Epithelial cell of proximal tubule (primary cell): ENCODE results near the gene PCDH1. TPM values are rescaled to one million over a fixed set of nuclear protein-coding genes. Genes with fewer than 3 reads are reported as not detected.

Source experiments
- DNase-seq: peaks from one replicate; pipeline ENCODE4 v3.0.0-alpha.2; 2011; ENCODE audit warnings: low read depth
- H3K4me3 ChIP-seq: 2 replicates; pipeline ENCODE4 v1.5.1; 2011; ENCODE audit warnings: low read depth, mild to moderate bottlenecking, low read length
- total RNA-seq: library from RNA; depleted of rRNA; stranded (reverse); fragments of >200 nt; gene quantifications from 2 replicates; pipeline ENCODE4 v1.2.3, GENCODE V29; 2015
- TF ChIP-seq, protein P1 (sequence below): conservative IDR thresholded peaks from 2 replicates; pipeline ENCODE4 v1.5.1; 2012; ENCODE audit warnings: low read depth, mild to moderate bottlenecking, low read length

PCDH1 gene
- total RNA-seq, 1 donor from 2014 or later: 17.4 TPM

DNA sequence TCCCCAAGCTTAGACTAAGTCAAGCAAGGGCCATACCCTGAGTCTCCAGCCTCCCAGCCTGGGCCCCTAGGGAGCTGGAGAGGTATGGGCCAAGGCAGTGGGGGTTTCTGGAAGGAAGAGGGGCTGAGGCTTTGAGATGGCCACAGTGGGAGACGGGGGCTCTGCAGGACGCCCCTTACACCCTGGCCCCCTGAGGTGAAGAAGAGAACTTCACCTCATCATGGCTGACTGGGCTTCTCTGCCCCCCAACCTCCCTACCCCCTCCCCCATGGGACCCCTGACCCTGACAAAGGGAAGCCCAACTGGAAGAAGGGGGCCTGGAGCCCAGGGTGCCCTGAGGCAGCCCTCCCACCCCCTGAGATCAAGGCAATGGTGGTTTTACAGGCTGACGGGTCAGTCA is 25.8 kb downstream of the PCDH1 start:
- H3K4me3 ChIP-seq: no peak overlapping the region
- DNase-seq: no peak
- TF ChIP-seq, protein P1, sequence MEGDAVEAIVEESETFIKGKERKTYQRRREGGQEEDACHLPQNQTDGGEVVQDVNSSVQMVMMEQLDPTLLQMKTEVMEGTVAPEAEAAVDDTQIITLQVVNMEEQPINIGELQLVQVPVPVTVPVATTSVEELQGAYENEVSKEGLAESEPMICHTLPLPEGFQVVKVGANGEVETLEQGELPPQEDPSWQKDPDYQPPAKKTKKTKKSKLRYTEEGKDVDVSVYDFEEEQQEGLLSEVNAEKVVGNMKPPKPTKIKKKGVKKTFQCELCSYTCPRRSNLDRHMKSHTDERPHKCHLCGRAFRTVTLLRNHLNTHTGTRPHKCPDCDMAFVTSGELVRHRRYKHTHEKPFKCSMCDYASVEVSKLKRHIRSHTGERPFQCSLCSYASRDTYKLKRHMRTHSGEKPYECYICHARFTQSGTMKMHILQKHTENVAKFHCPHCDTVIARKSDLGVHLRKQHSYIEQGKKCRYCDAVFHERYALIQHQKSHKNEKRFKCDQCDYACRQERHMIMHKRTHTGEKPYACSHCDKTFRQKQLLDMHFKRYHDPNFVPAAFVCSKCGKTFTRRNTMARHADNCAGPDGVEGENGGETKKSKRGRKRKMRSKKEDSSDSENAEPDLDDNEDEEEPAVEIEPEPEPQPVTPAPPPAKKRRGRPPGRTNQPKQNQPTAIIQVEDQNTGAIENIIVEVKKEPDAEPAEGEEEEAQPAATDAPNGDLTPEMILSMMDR: no peak

DNA sequence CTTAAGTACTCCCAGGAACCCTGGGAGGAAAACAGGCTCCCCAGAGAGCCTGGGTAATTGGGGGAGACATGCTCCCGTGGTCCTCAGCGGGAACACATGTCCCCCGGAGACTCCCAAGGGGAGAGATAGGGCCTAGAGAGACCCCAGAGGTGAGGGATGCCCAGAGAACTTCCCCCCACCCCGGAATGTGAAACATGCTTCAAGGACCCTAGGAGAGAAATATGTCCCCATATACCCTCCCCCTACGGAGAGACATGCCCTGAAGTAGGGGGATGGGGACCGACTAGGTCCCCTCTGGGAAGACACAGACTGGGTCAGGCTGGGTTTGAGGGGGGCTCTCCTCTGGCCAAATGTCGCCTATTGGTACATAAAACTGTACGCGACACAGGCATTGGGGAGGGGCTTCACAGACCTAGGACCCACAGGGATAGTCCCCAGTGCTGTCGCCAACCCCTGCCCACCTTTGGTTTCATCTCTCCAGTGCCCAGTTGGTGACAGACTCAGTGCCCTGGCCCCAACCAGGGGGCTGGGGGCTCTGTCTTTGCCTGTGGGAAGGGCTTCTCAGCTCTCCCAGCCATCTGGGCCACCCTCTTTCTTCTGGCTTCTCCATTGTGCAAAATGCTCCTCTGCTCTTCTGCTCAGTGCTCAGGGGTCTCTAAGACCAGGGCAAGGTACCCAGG is 26.9 kb downstream of the PCDH1 start:
- H3K4me3 ChIP-seq: no peak overlapping the region
- no peak for DNase-seq
- TF ChIP-seq, protein P1: no peak

DNA sequence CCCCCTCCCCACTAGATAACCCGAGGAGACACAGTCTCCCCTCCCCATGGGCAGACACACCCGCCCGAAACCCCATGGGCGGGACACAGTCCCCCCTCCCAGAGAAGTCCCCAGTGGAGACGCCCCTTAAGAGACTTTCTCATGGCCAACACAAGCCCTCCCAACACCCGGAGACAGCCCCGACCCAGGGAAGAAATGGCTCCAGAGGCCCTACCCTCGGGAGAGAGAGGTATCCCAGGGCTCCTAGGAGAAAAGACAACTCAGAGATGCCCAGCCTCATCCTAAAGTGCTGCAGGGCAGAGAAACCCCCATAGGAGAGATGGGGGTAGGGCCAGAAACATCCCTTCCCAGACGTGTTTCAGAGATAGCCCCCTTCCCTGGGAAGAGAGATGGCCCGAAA is 27.4 kb downstream of the PCDH1 start:
- TF ChIP-seq, protein P1: no peak
- no peak overlapping the region for H3K4me3 ChIP-seq
- no peak for DNase-seq

DNA sequence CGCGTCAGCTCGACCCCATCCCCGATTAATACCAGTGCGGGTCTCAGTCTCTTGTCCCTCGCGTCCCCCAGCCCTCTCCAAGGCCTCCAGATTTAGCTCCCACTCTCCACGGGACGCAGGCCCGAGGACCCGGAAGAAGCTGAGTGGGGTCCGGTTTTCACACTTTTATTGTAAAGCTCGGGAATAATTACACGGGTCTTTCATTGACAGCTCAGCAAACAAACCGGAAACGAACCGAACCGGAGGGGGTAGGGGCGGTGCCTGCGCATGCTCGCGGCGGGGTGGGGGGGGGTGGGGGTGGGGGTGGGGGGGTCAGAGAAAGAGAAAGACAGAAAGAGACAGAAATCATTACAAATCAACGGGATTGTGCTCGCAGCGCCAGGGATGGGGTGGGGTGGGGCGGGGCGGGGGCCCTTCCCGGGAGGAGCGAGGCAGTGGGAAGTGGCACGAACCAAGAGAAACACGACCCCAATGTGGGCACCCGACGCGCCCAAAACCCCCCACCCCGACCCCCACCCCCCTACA is 27.9 kb downstream of the PCDH1 start:
- TF ChIP-seq, protein P1: no peak
- peak overlapping the region; percentile 87 for H3K4me3 ChIP-seq
- DNase-seq: no peak

- no peak for DNase-seq
- peak overlapping the region; percentile 87 for H3K4me3 ChIP-seq
- TF ChIP-seq, protein P1: no peak
Observed at GRCh38 chr5:141849415-141850243, 28.6 kb downstream of the PCDH1 start.

- TF ChIP-seq, protein P1: no peak
- H3K4me3 ChIP-seq: peak overlapping the region; percentile 87
- DNase-seq: no peak
Observed at GRCh38 chr5:141848744-141849414, 29.3 kb downstream of the PCDH1 start.
